Fibroblast of skin of scalp (primary cell): ENCODE data around the gene RFX5.
A peak's percentile ranks its signal among the peaks of the same experiment; 100 is the strongest.
"Not testable (repeated sequence)": the region's sequence is repeated elsewhere in the genome, so short reads cannot be mapped to it uniquely, and the experiment has no call there.

ENCODE experiments used
- DNase-seq: peaks from one replicate; pipeline ENCODE4 v3.0.0-alpha.2; 2013

RFX5 gene

DNA sequence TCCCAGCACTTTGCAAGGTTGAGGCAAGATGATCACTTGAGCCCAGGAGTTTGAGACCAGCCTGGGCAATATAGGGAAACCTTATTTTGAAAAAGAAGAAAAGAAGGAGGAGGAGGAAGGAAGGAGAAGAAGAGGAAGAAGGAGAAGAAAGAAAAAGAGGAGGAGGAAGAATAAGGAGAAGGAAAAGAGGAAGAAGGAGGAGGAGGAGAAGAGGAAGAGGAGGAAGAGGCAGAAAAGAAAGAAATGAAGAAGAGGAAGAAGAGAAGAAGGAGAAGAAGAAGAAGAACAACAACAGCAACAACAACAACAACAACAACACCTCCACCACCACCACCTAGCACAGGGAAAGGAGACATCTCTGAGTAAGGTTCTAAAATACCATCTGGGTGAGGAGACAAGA lies 14.8 kb upstream of the RFX5 start:
- no peak for DNase-seq

DNA sequence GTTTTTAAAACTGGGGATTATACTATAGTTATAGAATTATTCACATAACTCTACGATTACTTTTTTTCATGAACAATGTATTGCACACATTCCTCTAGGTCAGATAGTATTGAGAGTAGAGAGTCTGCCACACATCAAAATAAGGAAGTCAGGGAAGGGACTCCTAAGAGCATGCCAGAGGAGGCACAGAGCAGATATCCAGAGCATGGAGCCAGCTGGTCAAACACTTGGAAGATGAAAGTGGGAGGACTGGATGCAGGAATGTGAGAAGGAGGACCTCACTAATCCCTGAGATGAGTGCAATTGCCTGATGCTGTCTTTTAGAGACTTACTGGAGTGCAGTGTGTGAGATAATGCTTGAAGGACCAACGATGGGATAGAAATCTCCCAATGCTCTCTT lies 9.6 kb upstream of the RFX5 start:
- DNase-seq: peak; percentile 12

DNA sequence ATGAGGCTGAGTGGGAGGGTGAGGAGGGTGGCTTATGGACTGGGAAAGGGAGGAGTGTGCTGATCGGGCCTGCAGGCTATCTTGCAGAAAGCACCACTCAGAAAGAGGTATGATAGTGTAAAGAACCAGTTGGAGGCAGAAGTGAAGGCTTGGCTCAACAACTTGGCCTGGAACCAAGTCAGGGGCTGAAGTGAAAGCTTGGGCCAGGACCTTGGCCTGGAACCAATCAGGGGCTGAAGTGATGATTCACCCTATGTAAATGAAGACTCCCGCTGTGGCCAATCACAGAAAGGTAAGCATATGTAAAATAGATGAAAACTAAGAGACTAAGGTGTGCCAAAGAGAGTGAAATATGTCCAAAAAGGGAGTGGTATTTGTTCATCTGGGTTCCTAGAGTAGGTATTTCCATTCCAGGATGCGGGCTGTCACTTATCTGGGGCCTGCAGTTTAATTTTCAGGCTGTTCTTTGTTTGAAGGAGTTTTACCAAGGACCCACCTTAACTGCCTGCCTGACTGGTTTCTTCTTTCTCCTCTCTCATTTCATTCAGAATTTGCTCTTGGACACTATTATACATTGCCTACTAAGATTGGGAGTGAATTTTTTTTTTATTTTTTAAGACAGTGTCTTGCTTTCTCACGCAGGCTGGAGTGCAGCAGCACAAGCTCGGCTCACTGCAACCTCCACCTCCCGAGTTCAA lies 5.1 kb upstream of the RFX5 start:
- peak; percentile 32 for DNase-seq

DNA sequence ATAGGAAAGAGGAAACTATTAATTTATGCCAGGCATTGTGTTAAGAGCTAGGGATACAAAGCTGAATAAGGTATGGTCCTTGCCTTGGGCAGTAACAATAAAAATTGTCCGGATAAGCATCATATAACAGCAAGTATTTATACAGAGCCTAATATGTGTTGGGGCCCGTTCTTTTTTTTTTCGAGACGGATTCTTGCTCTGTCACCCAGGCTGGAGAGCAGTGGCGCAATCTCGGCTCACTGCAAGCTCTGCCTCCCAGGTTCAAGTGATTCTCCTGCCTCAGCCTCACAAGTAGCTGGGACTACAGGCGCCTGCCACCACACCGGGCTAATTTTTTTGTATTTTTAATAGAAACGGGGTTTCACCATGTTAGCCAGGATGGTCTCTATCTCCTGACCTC lies 3.3 kb upstream of the RFX5 start:
- not testable (repeated sequence) for DNase-seq

DNA sequence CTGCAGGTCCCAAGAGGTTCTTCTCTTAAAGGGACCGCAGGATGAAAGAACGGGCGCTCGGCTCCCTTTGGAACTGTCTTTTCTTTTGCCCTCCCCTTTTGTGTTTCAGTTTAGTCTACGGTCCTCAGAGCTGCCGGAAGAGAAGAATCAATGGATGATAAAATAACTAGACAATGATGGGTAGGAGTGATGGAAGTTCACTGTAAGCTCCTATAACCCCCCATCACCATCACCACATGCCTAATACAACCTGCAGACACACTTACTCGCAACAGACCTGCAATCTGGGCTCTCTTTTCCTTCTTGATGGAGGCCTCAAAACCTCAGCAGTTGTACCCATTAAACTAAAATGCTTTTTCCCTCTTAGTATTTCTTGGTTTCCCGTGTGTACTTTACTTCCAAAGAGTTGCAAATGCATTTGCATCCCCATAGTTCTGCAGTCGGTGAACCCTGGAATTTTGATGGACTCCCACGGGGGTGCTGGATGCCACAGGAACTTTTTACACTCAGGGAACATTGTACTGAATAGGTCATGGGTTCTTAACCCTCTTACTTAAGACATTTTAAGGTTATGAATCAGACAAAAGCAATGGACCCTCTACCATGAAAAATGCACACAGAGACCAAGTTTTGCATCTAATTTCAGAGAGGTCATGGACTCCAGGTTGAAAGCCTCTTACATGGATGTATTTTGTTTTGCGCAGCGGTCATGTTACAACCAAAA lies 633 bp upstream of the RFX5 start:
- DNase-seq: peak; percentile 13

DNA sequence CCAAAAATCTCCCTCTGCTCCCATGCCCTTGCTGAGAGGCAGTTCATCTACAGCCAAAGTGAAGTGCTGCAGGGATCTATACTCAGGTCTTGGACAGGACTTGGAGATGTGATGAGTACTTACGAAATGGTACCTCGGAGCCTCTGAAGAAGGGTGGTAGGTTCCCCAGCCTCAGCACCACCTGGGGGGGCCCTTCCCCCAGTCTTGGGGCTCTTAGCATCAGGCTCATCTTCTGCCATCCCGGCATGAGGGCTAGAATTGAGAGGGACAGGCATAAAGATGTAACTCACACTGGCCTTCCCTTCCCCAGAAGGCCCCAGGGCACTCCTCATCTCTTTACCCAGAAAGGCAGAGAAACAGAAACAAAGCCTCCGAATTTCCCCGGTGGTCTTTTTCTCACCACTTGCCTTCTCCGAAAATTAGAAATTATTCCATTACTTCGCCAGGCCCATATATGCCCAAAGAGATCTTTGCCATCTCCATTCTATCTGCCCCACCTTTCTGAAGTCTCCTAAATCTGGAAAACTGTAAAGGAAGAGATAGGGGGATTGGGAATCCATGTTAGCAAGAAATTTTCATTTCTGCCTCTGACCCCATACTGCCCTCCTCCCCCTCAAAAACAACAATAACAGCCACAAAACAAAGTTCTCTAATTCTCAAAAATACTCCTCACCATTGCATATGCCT lies 827 bp downstream of the RFX5 start:
- DNase-seq: no peak

DNA sequence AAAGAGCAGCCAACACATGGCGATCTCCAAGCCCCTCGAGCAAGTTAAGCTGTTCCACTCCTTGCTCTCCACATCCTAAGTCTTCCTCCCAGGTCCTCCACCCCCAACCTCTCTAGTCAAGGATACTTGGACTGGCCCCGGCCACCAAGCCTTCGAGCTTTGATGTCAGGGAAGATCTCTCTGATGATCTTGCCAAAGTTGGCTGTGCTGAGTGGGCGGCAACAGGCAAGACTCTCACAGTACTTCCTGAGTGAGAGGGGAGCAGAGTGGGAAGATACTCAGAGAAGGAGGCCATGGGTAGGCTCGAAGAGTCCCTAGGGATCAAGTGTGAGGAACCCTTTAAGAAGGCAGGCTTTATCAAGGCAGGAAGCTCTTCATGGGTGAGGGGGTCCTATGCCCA lies 2.8 kb downstream of the RFX5 start:
- no peak for DNase-seq

DNA sequence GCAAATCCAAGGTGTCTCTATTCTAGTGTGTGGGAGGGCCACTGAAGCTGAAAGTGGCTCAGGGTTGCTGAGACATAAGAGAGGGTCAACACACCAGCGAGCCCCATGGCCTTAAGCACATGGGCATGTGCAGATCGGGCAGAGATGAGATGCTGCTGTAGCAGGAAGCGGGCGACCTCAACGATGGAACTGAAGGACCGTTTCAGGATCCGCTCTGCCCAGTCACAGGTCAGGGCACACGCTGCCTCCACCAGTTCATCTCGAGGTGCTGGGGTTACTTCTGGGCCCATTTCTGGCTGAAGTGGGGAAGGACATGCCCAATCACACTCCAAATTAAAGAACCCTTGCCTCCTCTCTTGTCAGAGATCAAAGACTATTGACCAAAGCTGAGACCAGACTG lies 3.5 kb downstream of the RFX5 start:
- DNase-seq: no peak

DNA sequence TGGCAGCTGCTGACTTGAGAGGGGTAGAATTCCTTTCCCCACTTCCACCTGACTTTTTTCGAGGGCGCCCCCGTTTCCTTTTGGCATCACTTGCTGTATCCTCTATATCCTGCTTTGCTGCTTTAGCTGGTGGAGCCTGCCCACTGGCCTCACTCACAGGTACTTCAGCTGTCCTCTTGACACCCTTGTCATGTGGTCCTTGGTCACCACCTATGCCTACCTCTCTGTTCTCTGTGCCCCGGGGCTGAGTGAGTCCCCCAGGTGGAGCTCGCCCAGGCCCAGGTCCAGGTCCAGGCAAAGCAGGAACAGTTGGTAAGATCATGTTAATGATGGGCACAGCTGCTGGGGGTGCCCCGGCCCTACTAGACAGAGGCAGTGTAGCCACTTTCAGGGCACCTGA lies 4.5 kb downstream of the RFX5 start:
- no peak for DNase-seq

DNA sequence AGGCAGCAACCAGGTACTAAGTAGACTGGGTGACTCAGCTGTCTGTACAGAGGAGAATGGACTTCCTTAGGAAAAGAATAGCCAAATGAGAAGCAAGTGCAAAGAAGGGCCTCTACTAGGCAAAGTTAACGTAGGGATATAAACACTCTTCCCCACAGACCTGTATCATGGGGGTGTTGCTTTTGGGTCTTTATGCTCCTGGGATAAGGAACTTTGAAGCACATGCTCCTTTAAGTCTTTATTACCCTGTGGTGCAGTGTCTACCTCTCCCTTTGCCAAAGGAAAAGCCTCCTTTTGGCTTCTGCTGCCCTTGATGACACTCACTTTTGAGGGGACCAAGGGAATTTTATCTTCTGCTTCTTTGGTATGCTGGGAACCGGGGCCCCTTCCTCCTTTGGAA lies 5.0 kb downstream of the RFX5 start:
- no peak for DNase-seq

DNA sequence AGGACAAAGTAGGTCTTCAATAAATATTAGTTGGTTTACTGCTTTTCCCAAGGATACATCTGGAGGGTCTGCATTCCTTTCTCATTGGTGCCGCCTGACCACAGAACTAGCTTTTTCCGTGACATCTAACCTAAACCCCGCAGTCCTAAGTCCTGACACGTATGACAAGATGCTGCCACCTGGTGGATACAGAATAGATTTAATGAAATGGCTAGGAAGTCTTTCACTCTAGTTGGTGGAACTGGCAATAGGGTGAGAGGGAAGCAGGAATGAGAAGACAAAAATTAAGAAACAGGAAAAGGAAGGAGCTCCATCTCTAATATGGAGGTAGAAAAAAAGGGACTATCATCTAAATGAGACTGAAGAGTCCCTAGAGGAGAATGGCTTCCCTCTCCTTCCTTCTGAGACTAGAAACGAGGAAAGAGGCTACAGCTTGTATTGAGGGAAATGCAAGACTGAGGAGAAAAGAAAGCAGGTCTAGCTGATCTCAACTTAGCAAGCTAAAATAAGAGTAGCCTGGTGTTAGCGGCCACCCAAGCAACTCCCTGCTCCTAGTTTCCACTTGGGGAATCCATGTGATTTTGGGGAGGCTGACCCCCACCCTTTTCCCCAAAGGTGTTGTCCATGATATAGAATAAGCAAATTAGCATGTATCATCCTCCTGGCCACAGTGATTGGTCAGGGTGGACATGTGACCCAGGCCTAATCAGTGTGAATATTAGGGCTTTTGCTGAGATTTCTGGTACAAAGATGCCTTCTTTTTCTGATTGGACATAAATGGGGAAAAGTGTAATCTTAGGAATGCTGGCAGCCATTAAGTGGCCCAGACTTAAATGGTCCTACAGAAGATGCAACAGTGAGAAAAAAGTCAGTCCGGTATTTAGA lies 5.9 kb downstream of the RFX5 start:
- DNase-seq: peak; percentile 87

DNA sequence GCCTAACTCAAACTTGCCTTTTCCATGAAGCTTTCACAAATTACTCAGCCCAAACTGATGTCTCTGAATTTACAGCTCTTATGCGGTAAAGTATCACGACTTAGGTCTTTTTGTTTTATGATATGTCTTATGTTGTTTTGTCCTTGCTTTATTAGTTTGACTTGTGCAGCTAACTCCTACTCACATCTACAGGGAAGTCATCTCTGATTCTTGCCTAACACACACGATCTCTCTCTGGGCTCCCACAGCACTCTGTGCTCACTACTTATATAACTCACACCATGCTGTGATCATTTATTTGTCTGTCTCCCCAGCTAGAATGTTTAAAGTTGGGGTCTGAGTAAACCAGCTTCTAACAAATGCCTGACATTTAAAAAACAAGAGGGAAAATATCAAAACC lies 10.5 kb downstream of the RFX5 start:
- no peak for DNase-seq

DNA sequence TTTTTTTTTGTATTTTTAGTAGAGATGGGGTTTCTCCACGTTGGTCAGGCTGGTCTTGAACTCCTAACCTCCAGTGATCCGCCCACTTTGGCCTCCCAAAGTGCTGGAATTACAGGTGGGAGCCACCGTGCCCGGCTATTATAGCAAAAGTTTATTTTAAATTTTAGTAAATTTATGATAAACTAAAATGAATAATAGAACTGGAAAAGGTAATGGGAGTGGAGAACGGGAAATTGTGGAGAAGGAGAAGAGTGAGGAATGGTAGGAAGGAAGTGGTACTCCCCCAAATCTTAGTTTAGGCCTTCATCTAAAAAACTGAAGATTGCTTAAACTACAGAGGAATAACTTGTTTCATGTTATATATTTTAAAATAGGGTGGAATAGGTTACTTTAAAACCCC lies 12.2 kb downstream of the RFX5 start:
- DNase-seq: no peak

DNA sequence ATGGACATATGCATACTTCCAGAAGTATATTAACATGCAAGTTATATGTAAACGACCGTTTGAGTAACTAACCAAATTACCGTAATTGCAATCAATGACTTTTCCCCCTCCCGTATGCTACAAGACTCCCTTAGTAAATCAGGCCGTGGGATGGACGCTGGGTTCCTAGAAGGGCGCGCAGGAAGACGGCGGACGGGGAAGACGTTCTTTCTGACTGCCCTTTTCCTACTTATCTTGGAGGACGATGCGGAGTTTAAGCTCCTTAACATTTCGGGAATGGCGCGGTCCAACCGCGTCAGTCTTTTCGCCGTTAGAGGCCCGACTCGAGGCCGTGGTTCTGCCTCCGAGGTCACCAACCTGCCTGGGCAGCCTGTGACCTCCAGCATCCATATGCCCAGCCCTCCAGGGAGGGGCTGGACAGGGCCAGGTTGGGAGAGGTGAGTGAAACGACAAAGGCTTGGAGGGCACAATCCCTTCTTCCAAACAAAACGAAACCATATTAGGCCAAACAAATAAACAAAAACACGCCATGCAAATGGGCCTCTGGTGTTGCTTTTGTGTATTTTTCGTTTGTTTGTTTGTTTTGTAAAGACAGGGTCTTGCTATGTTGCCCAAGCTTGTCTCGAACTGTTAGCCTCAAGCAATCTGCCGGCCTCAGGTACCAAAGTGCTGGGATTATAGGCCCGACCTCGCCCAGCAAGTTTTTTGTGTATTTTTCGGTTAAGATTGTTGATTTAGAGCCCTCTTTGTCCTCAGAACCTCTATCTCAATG lies 19.0 kb downstream of the RFX5 start:
- DNase-seq: peak; percentile 8

DNA sequence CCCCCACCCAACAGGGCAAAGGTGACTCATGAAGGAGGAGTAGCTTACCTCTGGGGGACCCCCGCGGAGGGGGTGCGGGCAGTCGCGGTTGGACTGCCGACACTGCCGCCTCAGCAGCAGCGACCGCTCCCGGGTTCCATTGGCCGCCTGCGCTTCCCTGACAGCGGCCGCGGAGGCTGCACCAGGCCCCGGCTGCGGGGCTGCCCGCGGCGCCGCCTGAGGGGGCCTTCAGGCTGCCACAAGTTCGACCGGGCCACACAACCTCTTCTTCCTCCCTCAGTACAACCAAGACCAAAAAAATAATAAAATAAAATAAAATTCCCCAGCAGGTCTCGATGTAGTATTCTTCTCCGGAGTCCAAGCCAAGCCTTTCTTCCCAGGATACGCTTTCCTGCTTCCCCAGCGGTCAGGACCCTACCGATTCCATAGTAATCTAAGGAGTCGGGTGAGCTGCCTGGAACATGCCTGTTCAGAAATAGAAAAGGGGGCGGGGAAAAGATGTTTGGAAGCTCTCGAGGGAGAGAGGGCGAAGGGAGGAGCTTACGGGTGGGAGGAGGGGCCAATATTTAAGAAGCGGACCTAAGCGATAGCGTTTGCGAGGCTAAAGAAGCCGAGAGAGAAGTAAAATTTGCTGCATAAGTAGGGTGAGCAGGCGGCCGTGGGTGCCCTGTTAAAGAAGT lies 19.7 kb downstream of the RFX5 start, which contains the start of gene PI4KB:
PI4KB (minus strand) TSS at position 194 of the 680 bp plus-strand sequence. CDS start 10,935 bp downstream, outside the sequence.
- peak; percentile 99 for DNase-seq

DNA sequence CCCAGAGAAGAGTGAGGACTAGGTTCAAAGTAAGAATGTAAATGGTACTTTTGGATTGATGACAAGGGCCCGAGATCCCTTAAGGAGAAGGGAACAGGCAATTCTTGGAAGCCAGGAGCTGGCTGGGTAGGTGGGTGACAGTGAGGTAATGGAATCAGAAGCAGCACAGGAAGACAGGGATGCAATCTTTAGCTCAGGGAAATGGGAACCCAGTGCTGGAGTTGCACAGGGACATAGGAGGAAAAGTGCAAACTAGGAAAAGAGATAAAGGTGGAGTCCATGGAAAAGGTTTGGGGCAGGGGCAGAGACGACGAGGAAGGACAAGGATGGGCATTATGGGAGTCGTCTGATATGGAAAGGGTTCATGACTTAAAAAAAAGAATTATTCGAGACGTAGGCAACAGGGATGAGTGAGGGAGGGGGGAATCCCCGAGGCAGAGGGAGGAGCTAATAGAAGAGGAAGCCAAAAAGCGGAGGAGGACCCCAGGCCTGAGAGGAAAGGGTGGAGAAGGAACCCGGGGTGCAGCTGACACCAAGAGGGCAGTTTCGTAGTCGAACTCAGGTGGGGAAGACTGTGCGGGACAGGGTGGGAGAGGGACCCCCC lies 20.3 kb downstream of the RFX5 start:
- peak; percentile 50 for DNase-seq

DNA sequence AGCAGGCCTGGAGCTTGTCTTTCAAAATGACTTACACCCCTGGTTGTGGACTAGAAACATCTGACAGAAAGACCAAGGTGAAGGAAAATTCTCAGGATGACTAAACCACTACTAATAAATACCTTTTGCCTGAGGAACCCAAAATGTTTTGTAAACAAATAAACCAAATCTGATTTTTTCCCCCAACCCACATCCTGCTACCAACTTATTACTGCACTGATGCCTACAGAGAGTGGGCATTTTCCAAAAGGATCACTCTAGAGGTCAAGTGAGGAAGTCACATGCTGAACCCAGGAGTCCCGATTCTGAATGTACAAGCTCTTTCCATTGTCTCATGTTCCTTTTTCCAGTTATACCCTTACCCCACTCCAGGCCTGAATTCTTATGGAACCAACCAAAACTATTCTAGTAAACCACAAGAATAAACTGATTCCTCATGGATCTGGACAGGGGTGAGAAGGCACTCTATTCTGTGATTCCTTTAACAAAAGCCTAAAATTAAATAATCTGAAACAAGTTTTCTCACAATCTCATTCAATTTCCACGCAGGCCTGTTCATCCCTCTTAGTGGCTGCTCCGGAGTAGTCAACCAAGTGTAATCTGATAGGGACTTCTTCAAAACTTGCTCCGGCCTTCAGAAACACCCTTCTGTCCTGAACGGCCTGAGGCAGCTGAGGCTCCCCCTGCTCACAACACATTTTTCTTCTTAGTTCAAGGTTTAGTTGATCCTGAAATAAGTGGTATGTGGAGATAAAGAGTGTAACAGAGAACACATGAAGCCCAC lies 21.2 kb downstream of the RFX5 start:
- DNase-seq: peak; percentile 18

DNA sequence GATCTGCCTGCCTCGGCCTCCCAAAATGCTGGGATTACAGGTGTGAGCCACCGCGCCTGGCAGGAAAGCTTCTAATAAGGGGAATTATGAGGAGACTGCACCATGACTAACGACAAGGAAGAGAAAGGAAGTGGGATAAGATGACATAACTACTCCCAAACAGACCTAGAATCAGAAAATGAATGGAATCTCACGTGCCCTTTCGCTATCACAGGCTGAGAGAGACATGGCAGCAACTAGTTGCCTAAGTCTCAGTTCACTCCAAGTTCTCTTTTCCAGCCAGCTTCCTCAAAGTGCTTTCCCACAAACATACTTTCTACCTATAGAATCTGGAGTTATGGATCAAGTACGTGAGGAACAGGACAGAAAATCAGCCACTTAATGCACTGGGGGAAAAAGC lies 21.8 kb downstream of the RFX5 start:
- no peak for DNase-seq

DNA sequence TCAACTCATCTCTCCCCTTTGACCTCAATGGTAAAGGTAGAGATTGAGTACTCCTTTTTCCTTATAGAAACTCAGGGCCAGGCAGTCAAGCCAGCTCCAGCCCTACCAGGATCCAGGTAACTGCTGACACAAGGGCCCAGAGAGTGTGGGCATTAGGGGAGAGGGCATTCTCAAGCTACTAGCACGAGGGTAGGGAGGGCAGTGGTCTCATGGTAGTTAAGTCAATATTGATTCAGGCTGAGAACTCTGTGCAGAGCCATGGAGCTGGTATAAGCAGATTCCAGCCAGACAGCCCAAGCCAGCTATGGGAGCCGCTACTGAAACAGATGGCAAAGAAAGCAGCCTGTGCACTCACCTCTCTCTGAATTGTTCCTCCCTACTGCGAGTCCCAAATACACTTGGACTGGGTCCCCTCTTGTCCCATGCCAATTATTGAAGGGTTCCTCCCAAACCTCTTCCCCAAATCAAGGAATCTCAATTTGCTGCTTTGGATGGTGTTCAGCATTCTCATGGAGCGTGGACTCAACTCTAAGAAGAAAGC lies 22.6 kb downstream of the RFX5 start:
- DNase-seq: no peak

DNA sequence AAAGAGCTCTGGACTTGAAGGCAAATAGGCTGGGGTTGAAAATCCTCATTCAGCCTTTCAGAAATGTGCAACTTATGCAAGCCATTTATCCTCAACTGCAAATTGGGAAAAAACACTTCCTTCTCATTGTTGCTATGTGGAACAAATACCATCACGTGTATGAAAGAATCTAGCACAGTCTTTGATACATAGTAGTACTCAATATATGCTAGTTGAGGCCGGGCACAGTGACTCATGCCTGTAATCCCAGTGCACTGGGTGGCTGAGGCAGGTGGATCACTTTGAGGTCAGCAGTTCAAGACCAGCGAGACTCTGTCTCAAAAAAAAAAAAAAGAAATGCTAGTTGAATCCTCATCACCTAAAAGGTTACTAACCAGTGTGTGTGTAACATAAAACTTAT lies 28.1 kb downstream of the RFX5 start:
- no peak for DNase-seq
